B cell (primary cell): ENCODE results near the gene MOBP. TPM values are rescaled to one million over a fixed set of nuclear protein-coding genes. Genes with fewer than 3 reads are reported as not detected.

Experiments
- ATAC-seq: fragments of 200-7000 bp; cut with Tn5 transposase; one replicate; pipeline ENCODE4 v1.10.0; 2021; ENCODE audit warnings: low read depth, mild to moderate bottlenecking, moderate number of reproducible peaks, moderate library complexity
- CTCF ChIA-PET: fragments of 350-600 bp; sonication (Branson Sonifier 250); formaldehyde crosslinking; loops from one replicate; lab custom pipeline; 2021; ENCODE audit warnings: antibody characterized with exemption, inconsistent platforms; lab: Charles Lee
- POLR2A ChIA-PET: fragments of 350-600 bp; sonication (Branson Sonifier 250); formaldehyde crosslinking; loops from one replicate; lab custom pipeline; 2021; ENCODE audit warnings: antibody characterized with exemption; lab: Charles Lee
- DNase-seq: peaks from one replicate; pipeline ENCODE4 v3.0.0; 2013
- H2AFZ ChIP-seq: 2 replicates; pipeline ENCODE4 v1.6.1; 2012; ENCODE audit warnings: mild to moderate bottlenecking, low read depth, low read length; ENCODE audit not compliant: insufficient read depth, poor library complexity, severe bottlenecking
- H3K27ac ChIP-seq, 2 donors: 1 replicate in 1 of 2; 2 replicates in 1 of 2; pipeline ENCODE4 v1.5.1; 2012 to 2013; ENCODE audit warnings: low read length in 2 of 2, mild to moderate bottlenecking in 2 of 2, moderate library complexity in 1 of 2
- H3K27me3 ChIP-seq, 4 experiments: fragments of 200-600 bp in 1 of 4; sonication (generic) in 1 of 4; replicated peaks in 1 of 4; 1 replicate in 2 of 4; 2 replicates in 2 of 4; pipeline versions ENCODE4 v1.6.1 to v1.7.0; 2013 to 2016; ENCODE audit warnings: low read length in 3 of 4, mild to moderate bottlenecking in 2 of 4, mixed read lengths in 1 of 4, moderate library complexity in 1 of 4; ENCODE audit not compliant: insufficient read depth in 4 of 4, control insufficient read depth in 3 of 4; ENCODE audit errors: control extremely low read depth in 1 of 4
- H3K36me3 ChIP-seq, 2 experiments: replicated peaks in 1 of 2; 1 replicate in 1 of 2; 2 replicates in 1 of 2; pipeline versions ENCODE4 v1.6.1 to v1.7.1; 2013; ENCODE audit warnings: low read length in 1 of 2; ENCODE audit not compliant: insufficient read depth in 2 of 2, control insufficient read depth in 1 of 2; ENCODE audit errors: control extremely low read depth in 1 of 2, extremely low read depth in 1 of 2
- H3K4me1 ChIP-seq, 2 donors: fragments of 200-600 bp in 1 of 2; sonication (generic) in 1 of 2; 1 replicate in 1 of 2; 2 replicates in 1 of 2; pipeline versions ENCODE4 v1.5.1 to v1.6.1; 2013 to 2017; ENCODE audit warnings: low read length in 2 of 2; ENCODE audit not compliant: control insufficient read depth in 2 of 2, insufficient read depth in 2 of 2
- H3K4me2 ChIP-seq: replicated peaks from 2 replicates; pipeline ENCODE3; 2012; ENCODE audit warnings: mild to moderate bottlenecking, low read depth, low read length; ENCODE audit not compliant: poor library complexity, severe bottlenecking
- H3K4me3 ChIP-seq, 5 experiments: fragments of 200-600 bp in 1 of 5; sonication (generic) in 1 of 5; 1 replicate in 3 of 5; 2 replicates in 2 of 5; pipeline versions ENCODE4 v1.5.1 to v1.7.0; 2011 to 2016; ENCODE audit warnings: low read length in 4 of 5, mild to moderate bottlenecking in 4 of 5, low read depth in 2 of 5, control low read depth in 1 of 5, moderate library complexity in 1 of 5; ENCODE audit not compliant: insufficient read depth in 1 of 5; ENCODE audit errors: control extremely low read depth in 1 of 5, extremely low read depth in 1 of 5
- H3K79me2 ChIP-seq: fragments of 200-600 bp; sonication (generic); one replicate; pipeline ENCODE4 v1.6.0; 2016; ENCODE audit warnings: low read length; ENCODE audit not compliant: control insufficient read depth, insufficient read depth
- H3K9ac ChIP-seq: fragments of 200-600 bp; sonication (generic); 2 replicates; pipeline ENCODE4 v1.6.1; 2017; ENCODE audit warnings: mild to moderate bottlenecking, low read length, moderate library complexity
- H3K9me3 ChIP-seq, 3 donors: one replicate each; pipeline versions ENCODE4 v1.6.1 to v1.7.1; 2013; ENCODE audit warnings: low read length in 2 of 3; ENCODE audit not compliant: control insufficient read depth in 2 of 3, insufficient read depth in 1 of 3; ENCODE audit errors: control extremely low read depth in 1 of 3
- H4K20me1 ChIP-seq: 2 replicates; pipeline ENCODE4 v1.6.0; 2012; ENCODE audit warnings: mild to moderate bottlenecking, low read length; ENCODE audit not compliant: insufficient read depth, control insufficient read depth, poor library complexity, severe bottlenecking
- H3K27ac Mint-ChIP-seq: one replicate; pipeline ENCODE4 v1.8.0; 2021; ENCODE audit warnings: mixed read lengths
- H3K27me3 Mint-ChIP-seq: one replicate; pipeline ENCODE4 v1.8.0; 2021; ENCODE audit warnings: mixed read lengths
- H3K4me1 Mint-ChIP-seq: one replicate; pipeline ENCODE4 v1.8.0; 2021; ENCODE audit warnings: mixed read lengths
- H3K4me3 Mint-ChIP-seq: one replicate; pipeline ENCODE4 v1.8.0; 2021; ENCODE audit warnings: mixed read lengths
- H3K9me3 Mint-ChIP-seq: one replicate; pipeline ENCODE4 v1.8.0; 2022; ENCODE audit warnings: mixed read lengths; ENCODE audit not compliant: insufficient read depth
- CTCF ChIP-seq: fragments of 200-600 bp; IDR thresholded peaks from one replicate; pipeline ENCODE4 v1.8.0; 2022; ENCODE audit warnings: antibody characterized with exemption, mild to moderate bottlenecking
- EZH2 ChIP-seq: IDR thresholded peaks from 2 replicates; pipeline ENCODE4 v1.6.1; 2012; ENCODE audit warnings: borderline replicate concordance, low read depth, mild to moderate bottlenecking, moderate library complexity, low read length; ENCODE audit not compliant: insufficient read depth, poor library complexity, severe bottlenecking
- WGBS: methylation state at CpG from one replicate; pipeline ENCODE4 v1.1.5; 2013; ENCODE audit warnings: missing lambda C conversion rate; ENCODE audit not compliant: insufficient coverage; 5-methylcytosine and 5-hydroxymethylcytosine counted together
- intact Hi-C: fragments of 100-400 bp; cut with micrococcal nuclease; formaldehyde crosslinking; loops from one replicate; pipeline ENCODE4 v1.10.0; 2022
- polyA plus RNA-seq: library from polyadenylated mRNA; depleted of rRNA; stranded (reverse); fragments of >200 nt; gene quantifications from 2 replicates; pipeline ENCODE4 v1.2.3, GENCODE V29; 2012
- total RNA-seq, 2 donors: library from RNA; stranded (reverse); fragments of 120-200 nt in 1 of 2; gene quantifications; 1 replicate in 1 of 2; 2 replicates in 1 of 2; pipeline versions ENCODE4 v1.2.3 to v1.2.4, GENCODE V29; 2013 to 2022

Gene MOBP
- total and polyA plus RNA-seq, 2 donors (not counting 1 experiment from before 2014, with no cell fraction given), result 0.04 TPM; not detected in 1

DNA sequence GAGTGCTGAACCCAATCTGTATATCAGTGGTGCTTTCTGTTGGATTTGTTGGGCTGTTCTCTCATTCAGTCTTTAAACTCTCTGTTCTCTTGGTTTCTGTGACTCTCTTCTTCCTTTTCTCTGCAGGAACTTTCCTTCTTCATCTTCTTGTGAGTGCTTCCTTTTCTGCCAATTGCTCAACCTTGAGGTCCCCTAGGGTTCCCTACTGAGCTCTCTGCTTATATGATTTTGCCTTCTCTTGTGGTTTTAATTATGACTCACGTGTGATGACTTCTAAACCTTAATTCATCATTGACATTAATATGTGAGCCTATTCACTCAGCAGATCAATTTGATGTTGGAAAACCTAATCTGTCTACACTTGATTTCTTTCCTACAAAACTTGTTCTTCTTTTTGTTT, 39.4 kb downstream of the MOBP start:
- TF ChIP-seq EZH2 (no peak), CTCF (no peak)
- Histone ChIP-seq H3K27ac (no peak overlapping the region), H3K9ac (no peak overlapping the region), H3K36me3 (no peaks in the 10 kb centered on the region), H3K79me2 (no peaks in the 10 kb centered on the region), H3K4me2 (no peak overlapping the region), H3K4me3 (no peak overlapping the region), H2AFZ (no peak overlapping the region), H3K4me1 (no peaks in the 10 kb centered on the region), H4K20me1 (no peaks in the 10 kb centered on the region), H3K27me3 (peaks cover 0 to 8% (median 4%) of the 10 kb centered on the region in 4 experiments), H3K9me3 (no peaks in the 10 kb centered on the region)
- H3K4me1 Mint-ChIP-seq, result no peaks in the 10 kb centered on the region
- H3K4me3 Mint-ChIP-seq, result no peak overlapping the region
- no peak overlapping the region for H3K27ac Mint-ChIP-seq
- ATAC-seq, result no peak
- CTCF ChIA-PET, result no interaction called here
- H3K27me3 Mint-ChIP-seq, result peaks cover 27% of the 10 kb centered on the region
- POLR2A ChIA-PET, result no interaction called here
- no CpG with 5 or more reads among the region's 1 CpG for WGBS
- peaks cover 2% of the 10 kb centered on the region for H3K9me3 Mint-ChIP-seq
- intact Hi-C loops, result no loop called here
- no peak for DNase-seq

DNA sequence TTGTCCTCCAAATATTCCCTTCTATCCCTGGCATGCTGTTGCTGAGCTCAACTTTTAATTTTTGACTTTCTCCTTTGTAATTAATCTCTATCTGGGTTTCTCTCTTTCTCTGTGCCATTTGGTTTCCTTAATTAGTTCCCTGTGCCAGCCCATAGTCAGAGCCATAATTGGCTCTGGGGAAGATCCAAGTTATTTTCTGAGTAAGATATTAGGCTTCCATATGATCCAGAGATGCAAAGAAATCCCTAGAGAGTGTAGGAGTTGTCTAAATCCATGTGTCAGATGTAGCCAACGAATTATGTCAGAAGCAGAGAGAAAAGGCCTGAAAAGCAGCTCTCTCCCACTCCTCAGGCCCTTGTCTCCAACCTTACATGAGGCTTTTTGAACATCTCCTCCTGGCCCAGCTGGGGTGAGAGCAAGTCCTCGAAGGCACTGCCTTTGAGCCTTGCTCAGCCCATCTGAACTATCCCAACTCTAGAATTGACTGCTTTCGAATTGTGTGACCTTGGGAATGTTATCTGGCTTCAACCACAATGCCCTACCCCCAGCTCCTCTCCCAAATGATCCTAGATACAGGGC, 46.4 kb downstream of the MOBP start:
- DNase-seq (no peak), ATAC-seq (no peak)
- TF ChIP-seq EZH2 (no peak), CTCF (no peak)
- Histone ChIP-seq H3K9me3 (no peaks in the 10 kb centered on the region), H3K36me3 (no peaks in the 10 kb centered on the region), H3K27me3 (no peaks in the 10 kb centered on the region), H3K27ac (no peak overlapping the region), H3K9ac (no peak overlapping the region), H3K4me2 (no peak overlapping the region), H4K20me1 (no peaks in the 10 kb centered on the region), H3K4me1 (no peaks in the 10 kb centered on the region), H3K79me2 (no peaks in the 10 kb centered on the region), H3K4me3 (no peak overlapping the region), H2AFZ (no peak overlapping the region)
- Mint-ChIP-seq H3K27ac (no peak overlapping the region), H3K4me1 (no peaks in the 10 kb centered on the region), H3K9me3 (no peaks in the 10 kb centered on the region), H3K27me3 (peaks cover 19% of the 10 kb centered on the region), H3K4me3 (no peak overlapping the region)
- WGBS, result 88% methylated on average over 2 of the region's 3 CpGs
- intact Hi-C loops, result no loop called here
- ChIA-PET CTCF (no interaction called here), POLR2A (no interaction called here)
